ENCODE data around the gene KCNE3.

The KCNE3 gene

DNA sequence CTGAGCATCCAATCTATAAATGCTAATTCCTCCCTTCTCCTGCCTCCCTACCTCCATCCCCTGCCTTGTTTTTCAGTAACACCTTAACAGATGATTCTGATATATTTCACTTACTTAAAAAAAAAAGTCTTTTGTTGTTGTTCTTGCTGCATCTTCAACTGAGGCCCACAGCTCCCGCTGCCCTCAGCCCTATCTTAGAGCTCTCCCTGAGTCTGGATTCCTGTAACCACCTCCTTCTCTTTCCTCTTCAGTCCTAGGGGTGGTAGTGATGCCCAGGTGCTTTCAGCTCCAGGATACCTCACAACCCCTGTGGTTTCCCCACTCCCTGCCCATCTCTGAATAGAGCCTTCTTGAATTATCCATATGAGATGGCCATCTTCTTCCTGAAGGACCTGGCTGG lies 3.7 kb upstream of the KCNE3 start:
- Histone ChIP-seq H2AFZ (ENCODE audit: low read depth, low read length) (no peak overlapping the region), H3K27ac (ENCODE audit: low read length) (no peak overlapping the region), H3K36me3 (replicated peaks; ENCODE audit: low read depth, low read length) (no peaks in the 10 kb centered on the region), H3K4me2 (ENCODE audit: low read length) (no peak overlapping the region), H3K4me3 (ENCODE audit: low read length) (no peak overlapping the region), H3K79me2 (ENCODE audit: low read length) (no peaks in the 10 kb centered on the region), H4K20me1 (ENCODE audit: insufficient read depth, low read length) (no peaks in the 10 kb centered on the region), H3K4me1 (ENCODE audit: low read length) (no peaks in the 10 kb centered on the region), H3K9me3 (ENCODE audit: insufficient read depth, low read length) (no peaks in the 10 kb centered on the region), H3K9ac (ENCODE audit: low read length) (no peak overlapping the region), H3K27me3 (ENCODE audit: low read depth, low read length) (no peaks in the 10 kb centered on the region)
- TF ChIP-seq CTCF (IDR thresholded peaks at IDR 0.05; ENCODE audit: low read depth, low read length), result no peak

- no peak overlapping the region for H2AFZ ChIP-seq (ENCODE audit: low read depth, low read length)
- no peaks in the 10 kb centered on the region for H3K36me3 ChIP-seq (replicated peaks; ENCODE audit: low read depth, low read length)
- no peaks in the 10 kb centered on the region for H3K79me2 ChIP-seq (ENCODE audit: low read length)
- TF ChIP-seq EZH2phosphoT487 (IDR thresholded peaks at IDR 0.05; ENCODE audit: low read depth), result no peak
- TF ChIP-seq CTCF (IDR thresholded peaks at IDR 0.05; ENCODE audit: low read depth, low read length), result no peak
- no peak overlapping the region for H3K4me3 ChIP-seq (ENCODE audit: low read length)
- no peaks in the 10 kb centered on the region for H3K9me3 ChIP-seq (ENCODE audit: insufficient read depth, low read length)
- no peak overlapping the region for H3K4me2 ChIP-seq (ENCODE audit: low read length)
- no peak overlapping the region for H3K9ac ChIP-seq (ENCODE audit: low read length)
- no peaks in the 10 kb centered on the region for H4K20me1 ChIP-seq (ENCODE audit: insufficient read depth, low read length)
- no peak overlapping the region for H3K27ac ChIP-seq (ENCODE audit: low read length)
- H3K4me1 ChIP-seq (ENCODE audit: low read length), result no peaks in the 10 kb centered on the region
- H3K27me3 ChIP-seq (ENCODE audit: low read depth, low read length), result no peaks in the 10 kb centered on the region
Measured at GRCh38 chr11:74470526-74470925, 3.2 kb upstream of the KCNE3 start.

GRCh38 chr11:74468936-74469335 lies 1.6 kb upstream of the KCNE3 start:
- H3K4me1 ChIP-seq (ENCODE audit: low read length), result no peaks in the 10 kb centered on the region
- TF ChIP-seq EZH2phosphoT487 (IDR thresholded peaks at IDR 0.05; ENCODE audit: low read depth), result no peak
- no peak for TF ChIP-seq CTCF (IDR thresholded peaks at IDR 0.05; ENCODE audit: low read depth, low read length)
- H3K36me3 ChIP-seq (replicated peaks; ENCODE audit: low read depth, low read length), result no peaks in the 10 kb centered on the region
- H4K20me1 ChIP-seq (ENCODE audit: insufficient read depth, low read length), result no peaks in the 10 kb centered on the region
- H3K79me2 ChIP-seq (ENCODE audit: low read length), result no peaks in the 10 kb centered on the region
- no peak overlapping the region for H2AFZ ChIP-seq (ENCODE audit: low read depth, low read length)
- no peak overlapping the region for H3K27ac ChIP-seq (ENCODE audit: low read length)
- H3K9ac ChIP-seq (ENCODE audit: low read length), result no peak overlapping the region
- no peaks in the 10 kb centered on the region for H3K27me3 ChIP-seq (ENCODE audit: low read depth, low read length)
- no peaks in the 10 kb centered on the region for H3K9me3 ChIP-seq (ENCODE audit: insufficient read depth, low read length)
- H3K4me2 ChIP-seq (ENCODE audit: low read length), result no peak overlapping the region
- no peak overlapping the region for H3K4me3 ChIP-seq (ENCODE audit: low read length)

DNA sequence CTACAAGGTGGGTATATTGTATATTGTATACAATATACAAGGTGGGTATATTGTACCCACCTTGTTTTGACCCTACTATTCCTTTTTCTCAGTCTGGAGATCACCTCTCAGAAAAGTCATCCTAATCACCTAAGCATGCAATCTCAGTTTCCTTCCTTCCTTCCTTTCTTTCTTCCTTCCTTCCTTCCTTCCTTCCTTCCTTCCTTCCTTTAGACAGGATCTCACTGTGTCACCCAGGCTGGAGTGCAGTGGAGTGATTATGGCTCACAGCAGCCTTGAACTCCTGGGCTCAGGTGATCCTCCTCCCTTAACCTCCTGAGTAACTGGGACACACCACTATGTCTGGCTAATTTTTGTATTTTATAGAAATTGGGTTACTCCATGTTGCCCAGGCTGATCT lies 1.2 kb upstream of the KCNE3 start:
- Histone ChIP-seq H3K4me2 (ENCODE audit: low read length) (no peak overlapping the region), H3K4me3 (ENCODE audit: low read length) (no peak overlapping the region), H3K27me3 (ENCODE audit: low read depth, low read length) (no peaks in the 10 kb centered on the region), H3K4me1 (ENCODE audit: low read length) (no peaks in the 10 kb centered on the region), H3K9ac (ENCODE audit: low read length) (no peak overlapping the region), H4K20me1 (ENCODE audit: insufficient read depth, low read length) (no peaks in the 10 kb centered on the region), H3K36me3 (replicated peaks; ENCODE audit: low read depth, low read length) (no peaks in the 10 kb centered on the region), H2AFZ (ENCODE audit: low read depth, low read length) (no peak overlapping the region), H3K9me3 (ENCODE audit: insufficient read depth, low read length) (no peaks in the 10 kb centered on the region), H3K27ac (ENCODE audit: low read length) (no peak overlapping the region), H3K79me2 (ENCODE audit: low read length) (no peaks in the 10 kb centered on the region)
- TF ChIP-seq CTCF (IDR thresholded peaks at IDR 0.05; ENCODE audit: low read depth, low read length) (no peak), EZH2phosphoT487 (IDR thresholded peaks at IDR 0.05; ENCODE audit: low read depth) (no peak)
